Duodenal mucosa (tissue), 2 donors: ENCODE measurements around the gene CD79B.
A peak's percentile ranks its signal among the peaks of the same experiment; 100 is the strongest.

ENCODE experiments used
- H3K27ac ChIP-seq: one replicate; pipeline ENCODE4 v1.7.0; 2013; ENCODE audit warnings: low read depth, low read length
- H3K27me3 ChIP-seq, 2 donors: one replicate each; pipeline ENCODE4 v1.7.0; 2013; ENCODE audit warnings: low read length in 2 of 2, control low read depth in 1 of 2; ENCODE audit not compliant: insufficient read depth in 2 of 2, control insufficient read depth in 1 of 2
- H3K36me3 ChIP-seq, 2 donors: one replicate each; pipeline ENCODE4 v1.7.0; 2013; ENCODE audit warnings: low read length in 2 of 2, control low read depth in 1 of 2; ENCODE audit not compliant: insufficient read depth in 2 of 2, control insufficient read depth in 1 of 2
- H3K4me1 ChIP-seq, 2 donors: one replicate each; pipeline ENCODE4 v1.7.0; 2013; ENCODE audit warnings: low read length in 2 of 2, control low read depth in 1 of 2; ENCODE audit not compliant: insufficient read depth in 2 of 2, control insufficient read depth in 1 of 2
- H3K4me3 ChIP-seq, 2 donors: one replicate each; pipeline ENCODE4 v1.7.0; 2013; ENCODE audit warnings: low read length in 2 of 2, low read depth in 1 of 2
- H3K9ac ChIP-seq, 2 donors: one replicate each; pipeline ENCODE4 v1.7.0; 2013; ENCODE audit warnings: low read length in 2 of 2, low read depth in 1 of 2
- H3K9me3 ChIP-seq, 2 donors: one replicate each; pipeline ENCODE4 v1.7.0; 2013; ENCODE audit warnings: low read length in 2 of 2, control low read depth in 1 of 2; ENCODE audit not compliant: control insufficient read depth in 1 of 2

CD79B gene

DNA sequence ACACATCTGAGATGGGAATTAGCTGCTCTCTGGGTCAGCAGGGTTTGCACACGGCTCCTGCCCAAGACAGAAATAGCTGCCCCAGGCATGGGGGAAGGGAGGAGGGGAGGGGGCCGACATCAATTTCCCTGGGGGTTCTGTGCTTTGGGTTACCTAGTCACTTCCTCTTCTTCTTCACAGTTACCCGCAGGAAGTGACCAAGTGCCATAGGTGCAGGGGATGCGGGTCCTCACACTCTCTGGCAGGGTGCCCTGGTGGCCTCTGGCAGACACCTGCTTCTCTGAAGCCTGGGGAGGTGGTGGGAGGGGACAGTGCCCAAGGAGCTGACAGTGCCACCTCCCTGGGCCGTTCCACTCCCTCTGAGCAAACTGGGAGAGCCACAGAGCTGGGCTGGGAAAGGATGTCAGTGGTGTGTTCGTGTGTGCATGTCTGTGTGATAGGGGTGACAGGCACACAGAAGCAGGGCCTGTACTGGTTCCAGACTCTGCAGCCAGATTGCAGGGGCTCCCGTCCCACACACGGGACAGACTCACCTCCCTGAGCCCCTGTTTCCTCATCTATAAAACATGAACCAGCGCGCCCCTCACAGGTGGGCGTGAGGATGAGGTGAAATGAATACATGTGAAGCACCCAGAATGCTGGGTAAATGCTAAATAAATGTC lies 22.4 kb upstream of the CD79B start:
- Histone ChIP-seq H3K4me3 (no peak overlapping the region), H3K27me3 (no peaks in the 10 kb centered on the region), H3K9ac (no peak overlapping the region), H3K4me1 (no peaks in the 10 kb centered on the region), H3K36me3 (no peaks in the 10 kb centered on the region), H3K9me3 (no peaks in the 10 kb centered on the region), H3K27ac (no peak overlapping the region)

DNA sequence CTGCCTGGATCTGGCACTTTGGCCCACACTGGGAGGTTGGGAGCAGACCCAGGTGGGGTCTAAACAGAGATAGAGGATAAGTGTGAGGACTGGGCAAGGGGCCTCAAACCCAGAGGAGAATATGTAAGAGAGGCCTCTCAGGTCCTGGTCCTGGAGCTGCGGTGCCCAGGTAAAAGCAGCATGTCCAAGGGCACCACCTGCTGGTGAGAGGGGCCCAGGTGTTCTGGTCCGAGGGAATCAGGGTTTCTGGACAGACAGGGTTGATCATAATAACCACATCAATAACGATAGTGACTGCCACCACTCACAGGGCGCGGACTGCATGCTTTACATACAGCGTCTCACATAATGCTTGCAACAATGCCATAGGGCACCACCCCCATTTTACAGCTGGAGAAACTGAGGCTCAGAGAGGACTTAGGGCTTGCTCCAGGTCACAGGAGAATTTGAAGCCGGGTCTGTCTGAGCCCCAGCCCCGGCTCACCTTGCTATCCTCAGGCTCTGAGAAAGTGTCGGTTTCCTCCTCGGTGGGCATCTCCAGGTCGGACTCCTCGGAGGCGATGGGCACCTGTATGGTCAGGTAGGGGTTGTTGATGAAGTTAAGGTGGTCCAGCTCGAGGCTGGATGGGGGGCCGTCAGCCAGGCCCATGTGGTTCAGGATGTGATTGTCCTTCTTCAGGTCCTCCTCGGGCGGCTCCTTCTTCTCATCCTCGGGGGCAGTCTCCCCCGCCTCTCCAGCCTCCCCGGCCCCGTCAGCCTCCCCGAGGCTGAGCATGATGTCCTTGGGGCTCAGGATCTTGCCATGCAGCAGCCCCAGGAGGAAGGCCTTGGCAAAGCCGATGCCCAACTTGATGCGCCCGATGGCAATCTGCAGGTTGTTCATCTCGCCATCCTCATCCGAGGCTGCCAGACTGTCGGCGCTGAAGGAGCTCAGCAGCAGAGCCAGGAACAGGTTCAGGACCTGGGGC lies 19.1 kb upstream of the CD79B start:
- Histone ChIP-seq H3K27me3 (no peaks in the 10 kb centered on the region), H3K27ac (no peak overlapping the region), H3K9me3 (no peaks in the 10 kb centered on the region), H3K36me3 (no peaks in the 10 kb centered on the region), H3K9ac (no peak overlapping the region), H3K4me3 (no peak overlapping the region), H3K4me1 (peaks cover 0 to 3% of the 10 kb centered on the region in 2 donors)

DNA sequence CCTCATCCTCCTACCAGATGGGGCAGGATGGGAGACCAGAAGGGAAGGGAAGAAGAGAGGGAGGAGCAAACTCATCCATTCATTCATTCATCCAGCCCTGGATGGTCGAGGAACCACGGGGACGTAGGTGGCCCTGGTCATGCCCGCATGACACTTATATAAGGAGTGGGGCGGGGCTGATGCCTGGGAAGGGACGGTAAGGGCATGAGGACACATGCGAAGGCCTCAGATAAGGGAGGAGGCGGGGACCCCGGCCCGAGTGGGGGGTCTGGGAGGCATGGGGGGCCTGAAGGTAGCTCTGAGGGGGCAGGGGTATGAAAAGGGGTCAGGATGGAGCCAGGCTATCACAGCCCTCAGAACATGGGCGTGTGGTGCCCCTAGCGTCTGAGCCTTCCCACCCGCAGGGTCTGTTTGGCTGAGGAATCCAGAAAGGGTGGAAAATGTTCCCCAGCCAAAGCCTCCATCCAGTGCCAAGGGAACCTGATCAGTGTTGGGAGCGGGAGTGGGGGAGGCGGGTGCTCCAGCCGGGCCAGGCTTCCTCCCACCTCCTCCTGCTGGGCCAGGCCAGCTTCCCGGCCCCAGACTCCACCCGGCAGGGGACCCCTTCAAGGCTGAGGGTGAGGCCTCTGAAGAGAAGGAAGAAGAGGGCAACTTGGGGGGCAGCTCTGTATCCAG lies 17.6 kb upstream of the CD79B start:
- Histone ChIP-seq H3K27me3 (no peaks in the 10 kb centered on the region), H3K36me3 (no peaks in the 10 kb centered on the region), H3K9me3 (no peaks in the 10 kb centered on the region), H3K4me3 (no peak overlapping the region), H3K27ac (no peak overlapping the region), H3K9ac (no peak overlapping the region), H3K4me1 (peaks cover 0 to 3% of the 10 kb centered on the region in 2 donors)

DNA sequence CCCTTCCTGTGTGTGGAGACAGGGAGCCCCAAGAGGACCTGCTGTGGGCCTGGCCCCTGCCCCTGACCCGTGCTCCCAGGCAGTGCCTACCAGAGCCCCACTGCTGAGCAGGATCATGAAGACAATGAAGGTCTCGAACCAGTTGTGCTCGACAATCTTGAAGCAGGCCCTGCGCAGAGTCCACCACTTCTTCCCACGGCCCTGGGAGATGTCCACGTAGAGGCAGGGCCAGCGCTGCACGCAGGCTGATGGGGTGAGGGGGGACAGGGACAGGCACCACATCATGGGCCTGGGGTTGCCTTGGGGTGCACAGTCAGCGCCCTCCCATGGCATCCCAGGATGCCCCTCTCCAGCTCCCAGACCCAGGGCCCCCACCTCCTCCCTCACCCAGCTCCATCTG lies 16.4 kb upstream of the CD79B start:
- no peak overlapping the region for H3K9ac ChIP-seq
- no peaks in the 10 kb centered on the region for H3K9me3 ChIP-seq
- H3K4me1 ChIP-seq: peaks cover 0 to 3% of the 10 kb centered on the region in 2 donors
- H3K27me3 ChIP-seq: no peaks in the 10 kb centered on the region
- H3K27ac ChIP-seq: no peak overlapping the region
- no peak overlapping the region for H3K4me3 ChIP-seq
- H3K36me3 ChIP-seq: no peaks in the 10 kb centered on the region

DNA sequence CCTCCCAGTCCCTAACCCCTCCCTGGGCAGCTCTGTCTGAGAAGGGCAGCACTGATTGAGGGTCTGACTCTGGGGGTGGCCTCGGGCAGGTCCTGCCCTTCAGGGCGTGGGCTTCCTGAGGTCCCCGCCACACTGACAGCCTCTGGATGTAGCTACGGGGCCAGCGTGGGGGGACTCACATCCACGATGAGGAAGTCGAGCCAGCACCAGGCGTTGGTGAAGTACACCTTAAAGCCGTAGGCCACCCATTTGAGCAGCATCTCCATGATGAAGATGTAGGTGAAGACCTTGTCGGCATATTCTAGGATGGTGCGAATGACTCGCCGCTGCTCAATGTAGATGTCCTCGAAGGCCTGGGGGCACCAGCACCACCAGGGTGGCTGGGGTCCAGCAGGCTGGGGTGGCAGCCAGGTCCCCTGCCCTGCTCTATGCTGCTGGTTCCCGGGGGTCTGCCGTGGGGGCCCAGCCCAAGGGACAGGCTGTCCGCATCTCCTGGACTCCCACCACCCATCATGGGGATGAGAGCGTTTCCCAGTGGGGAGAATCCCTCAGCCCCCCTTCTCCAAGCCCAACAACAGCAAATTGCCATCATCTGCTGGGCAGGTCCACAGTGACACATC lies 15.7 kb upstream of the CD79B start:
- no peak overlapping the region for H3K4me3 ChIP-seq
- H3K27me3 ChIP-seq: no peaks in the 10 kb centered on the region
- H3K9ac ChIP-seq: no peak overlapping the region
- H3K27ac ChIP-seq: no peak overlapping the region
- peaks cover 0 to 3% of the 10 kb centered on the region in 2 donors for H3K4me1 ChIP-seq
- H3K9me3 ChIP-seq: no peaks in the 10 kb centered on the region
- no peaks in the 10 kb centered on the region for H3K36me3 ChIP-seq

DNA sequence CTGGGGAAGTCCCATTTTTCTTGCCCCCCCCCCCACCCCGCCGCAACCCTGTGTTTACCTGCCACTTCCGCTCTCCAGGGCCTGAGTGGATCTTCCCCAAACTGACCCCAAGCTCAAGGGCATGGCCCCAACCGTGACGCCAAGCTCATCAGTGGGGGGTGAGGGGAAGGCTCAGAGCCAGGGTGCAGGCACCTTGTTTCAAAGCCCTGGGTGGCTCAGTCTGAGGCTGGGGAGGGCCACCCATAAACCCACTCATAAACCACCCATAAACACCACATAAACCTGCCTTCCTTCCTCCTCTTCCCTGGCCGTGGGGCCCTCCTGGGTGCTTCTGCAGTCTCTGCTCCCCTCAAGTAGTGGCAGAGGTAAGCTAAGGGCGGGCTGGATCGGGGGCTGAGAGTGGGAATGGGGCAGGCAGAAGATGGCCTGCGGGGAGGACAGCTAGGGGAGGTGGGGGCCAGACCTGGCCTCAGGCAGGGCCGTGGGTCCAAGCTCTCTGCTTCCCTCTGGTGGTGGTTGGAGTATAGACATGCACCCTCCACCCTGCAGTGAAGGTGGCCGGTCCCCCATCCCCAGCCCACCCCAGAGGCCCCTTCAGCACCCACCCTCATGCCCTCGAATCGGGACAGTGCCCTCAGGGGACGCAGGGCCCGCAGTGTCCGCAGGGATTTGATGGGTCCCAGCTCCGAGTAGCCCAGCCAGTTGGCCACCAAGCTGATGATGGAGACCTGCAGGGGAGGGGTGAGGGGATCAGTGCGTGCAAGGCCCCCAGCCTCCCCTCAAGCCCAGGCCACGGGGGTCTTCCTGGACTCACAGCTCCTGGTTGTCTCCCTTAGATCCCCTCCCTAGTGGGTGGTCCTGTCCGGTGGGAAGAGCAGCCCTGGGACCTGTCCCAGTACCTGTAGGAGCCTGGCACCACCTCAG lies 14.6 kb upstream of the CD79B start:
- no peaks in the 10 kb centered on the region for H3K9me3 ChIP-seq
- peaks cover 0 to 3% of the 10 kb centered on the region in 2 donors for H3K4me1 ChIP-seq
- no peaks in the 10 kb centered on the region for H3K27me3 ChIP-seq
- H3K4me3 ChIP-seq: peak overlapping the region in 1 of 2 donors; percentile 36
- no peak overlapping the region for H3K9ac ChIP-seq
- H3K36me3 ChIP-seq: no peaks in the 10 kb centered on the region
- no peak overlapping the region for H3K27ac ChIP-seq

DNA sequence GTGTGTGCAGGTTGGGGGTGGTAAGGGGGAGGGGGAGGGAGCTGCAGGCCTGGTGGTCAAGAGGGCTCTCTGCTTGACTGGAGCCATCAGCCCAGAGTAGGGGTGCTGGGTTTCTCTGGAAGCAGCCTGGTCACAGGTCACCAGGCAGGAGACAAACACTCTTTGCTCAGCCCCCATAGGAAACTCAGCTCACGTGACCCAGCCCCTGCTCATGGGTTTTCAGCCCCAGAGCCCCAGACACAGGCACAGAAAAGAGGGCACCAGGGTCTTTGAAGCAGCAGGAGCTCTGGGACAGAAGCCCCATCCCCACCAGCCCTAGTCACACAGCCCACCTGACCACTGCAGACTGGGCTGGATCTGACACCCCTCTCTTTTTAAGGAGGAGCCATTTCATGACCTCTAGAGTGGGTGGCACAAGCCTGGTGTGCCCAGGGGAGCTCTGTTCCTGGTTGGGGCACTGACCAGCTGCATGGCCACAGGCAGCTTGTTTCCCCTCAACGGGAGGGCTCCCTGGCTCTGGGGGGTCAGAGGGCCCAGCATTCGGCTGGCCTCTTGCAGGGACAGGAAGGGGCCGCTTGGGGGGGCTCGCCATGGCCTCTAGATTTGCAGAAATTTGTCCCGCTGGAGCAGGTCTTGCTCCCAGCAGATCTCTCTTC lies 13.8 kb upstream of the CD79B start:
- Histone ChIP-seq H3K9me3 (no peaks in the 10 kb centered on the region), H3K4me1 (peaks cover 0 to 3% of the 10 kb centered on the region in 2 donors), H3K36me3 (no peaks in the 10 kb centered on the region), H3K9ac (no peak overlapping the region), H3K27ac (no peak overlapping the region), H3K4me3 (no peak overlapping the region), H3K27me3 (no peaks in the 10 kb centered on the region)

DNA sequence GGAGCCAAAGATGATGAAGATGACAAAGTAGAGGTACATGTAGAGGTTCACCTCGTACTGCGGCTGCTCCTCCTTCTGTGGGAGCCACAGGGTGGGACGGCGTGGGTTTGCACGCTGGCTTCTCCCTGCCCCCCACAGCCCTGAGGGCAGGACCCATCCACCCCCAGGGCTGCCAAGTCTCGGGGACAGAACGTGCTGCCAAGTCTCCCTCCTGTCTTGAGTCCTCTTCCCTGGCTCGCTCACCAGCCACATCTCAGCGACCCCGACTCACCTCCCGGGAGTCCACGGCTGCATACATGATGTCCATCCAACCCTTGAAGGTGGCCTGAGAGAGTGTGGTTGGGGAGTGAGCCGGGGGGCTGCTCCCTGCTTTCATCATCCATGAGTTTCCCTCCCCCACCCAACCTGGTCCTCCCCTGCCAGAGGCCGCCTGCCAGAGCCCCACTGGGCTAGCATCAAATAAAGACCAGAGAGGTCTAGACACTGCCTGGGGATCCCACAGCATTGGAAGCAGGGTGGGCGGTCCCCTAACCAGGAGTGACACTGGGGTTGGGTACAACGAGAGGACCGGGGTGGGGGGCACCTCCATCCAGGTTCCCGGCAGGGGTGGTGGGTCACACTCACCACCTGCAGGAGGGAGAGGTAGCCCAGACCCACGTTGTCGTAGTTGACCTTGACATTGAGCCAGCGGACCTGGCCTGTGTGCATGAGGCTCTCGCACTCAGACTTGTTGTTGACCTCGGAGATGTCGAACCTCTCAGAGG lies 12.8 kb upstream of the CD79B start:
- Histone ChIP-seq H3K27me3 (no peaks in the 10 kb centered on the region), H3K4me3 (no peak overlapping the region), H3K9ac (no peak overlapping the region), H3K9me3 (no peaks in the 10 kb centered on the region), H3K36me3 (no peaks in the 10 kb centered on the region), H3K27ac (no peak overlapping the region), H3K4me1 (peaks cover 0 to 3% of the 10 kb centered on the region in 2 donors)
